PC-3 (cell line): ENCODE results near the gene NPR3. TPM values are rescaled to one million over a fixed set of nuclear protein-coding genes. Genes with fewer than 3 reads are reported as not detected.

Experiments used
- ATAC-seq: fragments of 200-7000 bp; cut with Tn5 transposase; 2 replicates; pipeline ENCODE4 v1.9.1; 2020; ENCODE audit warnings: mild to moderate bottlenecking, moderate library complexity
- BruUV-seq: library from RNA; stranded (reverse); fragments of 400-500 nt; replicated peaks from 2 replicates; lab custom pipeline; 2021; lab: Mats Ljungman, UMichigan
- CTCF ChIA-PET: fragments of 300-600 bp; sonication (Branson Sonifier 250); formaldehyde crosslinking; loops from one replicate; lab custom pipeline; 2022; ENCODE audit warnings: antibody characterized with exemption; lab: Charles Lee
- POLR2A ChIA-PET: fragments of 300-600 bp; sonication (Branson Sonifier 250); formaldehyde crosslinking; loops from one replicate; lab custom pipeline; 2022; ENCODE audit warnings: antibody characterized with exemption; ENCODE audit not compliant: unreplicated experiment; lab: Charles Lee
- DNase-seq: peaks from one replicate; pipeline ENCODE4 v3.0.0-alpha.2; 2015
- H2AFZ ChIP-seq: fragments of 300-600 bp; sonication (generic); 2 replicates; pipeline ENCODE4 v1.6.0; 2016; ENCODE audit warnings: antibody characterized with exemption, low read length
- H3F3A ChIP-seq: fragments of 300-600 bp; sonication (generic); one replicate; pipeline ENCODE4 v1.6.0; 2017; ENCODE audit warnings: antibody characterized with exemption, low read length, control low read depth, mild to moderate bottlenecking; ENCODE audit not compliant: unreplicated experiment
- H3K27ac ChIP-seq: fragments of 300-600 bp; sonication (generic); 2 replicates; pipeline ENCODE4 v1.5.1; 2016; ENCODE audit warnings: mild to moderate bottlenecking, low read length
- H3K27me3 ChIP-seq: fragments of 300-600 bp; sonication (generic); 2 replicates; pipeline ENCODE4 v1.6.1; 2016; ENCODE audit warnings: low read length, mixed read lengths
- H3K36me3 ChIP-seq: fragments of 300-600 bp; sonication (generic); 2 replicates; pipeline ENCODE4 v1.6.1; 2016; ENCODE audit warnings: low read depth, mixed run types, low read length, mixed read lengths
- H3K4me1 ChIP-seq: fragments of 300-600 bp; sonication (generic); 2 replicates; pipeline ENCODE4 v1.5.1; 2016; ENCODE audit warnings: low read length; ENCODE audit not compliant: insufficient read depth
- H3K4me2 ChIP-seq: fragments of 300-600 bp; sonication (generic); 2 replicates; pipeline ENCODE4 v1.6.0; 2016; ENCODE audit warnings: low read length
- H3K4me3 ChIP-seq: fragments of 300-600 bp; sonication (generic); 2 replicates; pipeline ENCODE4 v1.5.1; 2016; ENCODE audit warnings: mild to moderate bottlenecking, low read length, mixed read lengths
- H3K79me2 ChIP-seq: fragments of 300-600 bp; sonication (generic); 2 replicates; pipeline ENCODE4 v1.6.1; 2017; ENCODE audit warnings: low read length, mixed read lengths
- H3K9ac ChIP-seq: fragments of 300-600 bp; sonication (generic); 2 replicates; pipeline ENCODE4 v1.6.0; 2016; ENCODE audit warnings: mild to moderate bottlenecking, low read length
- H3K9me2 ChIP-seq: fragments of 300-600 bp; sonication (generic); replicated peaks from 2 replicates; pipeline ENCODE4 v1.6.1; 2016; ENCODE audit warnings: mixed run types, low read length, mixed read lengths
- H3K9me3 ChIP-seq: fragments of 300-600 bp; sonication (generic); 2 replicates; pipeline ENCODE4 v1.6.1; 2016; ENCODE audit warnings: low read length, mixed read lengths
- H4K20me1 ChIP-seq: fragments of 300-600 bp; sonication (generic); 2 replicates; pipeline ENCODE4 v1.6.1; 2016; ENCODE audit warnings: low read length, mixed read lengths
- EZH2 ChIP-seq: fragments of 300-600 bp; sonication (generic); IDR thresholded peaks from one replicate; pipeline ENCODE4 v1.6.1; 2017; ENCODE audit warnings: antibody characterized with exemption, mild to moderate bottlenecking, low read length; ENCODE audit not compliant: unreplicated experiment
- EZH2phosphoT487 ChIP-seq: fragments of 300-600 bp; sonication (generic); IDR thresholded peaks from 2 replicates; pipeline ENCODE4 v1.6.1; 2018; ENCODE audit warnings: mild to moderate bottlenecking, antibody characterized with exemption, low read length, borderline replicate concordance
- intact Hi-C: fragments of 100-400 bp; cut with micrococcal nuclease; formaldehyde crosslinking; loops from 2 replicates; pipeline ENCODE4 v1.9.0; 2023
- total RNA-seq: library from RNA; depleted of rRNA; stranded (reverse); fragments of >200 nt; gene quantifications from 2 replicates; pipeline ENCODE4 v1.2.3, GENCODE V29; 2014
- TF ChIP-seq, protein P1 (sequence below): fragments of 300-600 bp; sonication (generic); conservative IDR thresholded peaks from 2 replicates; pipeline ENCODE4 v1.5.1; 2017; ENCODE audit warnings: antibody characterized with exemption, low read depth, mild to moderate bottlenecking, low read length

The NPR3 gene
- total RNA-seq, 1 experiment from 2014 or later, result 3.9 TPM

- Histone ChIP-seq H3K9me3 (no peaks in the 10 kb centered on the region), H3K4me1 (no peaks in the 10 kb centered on the region), H3K4me2 (no peak overlapping the region), H3K27ac (no peak overlapping the region), H3K27me3 (no peaks in the 10 kb centered on the region), H3K36me3 (no peaks in the 10 kb centered on the region), H3K79me2 (no peaks in the 10 kb centered on the region), H3K9ac (no peak overlapping the region), H4K20me1 (no peaks in the 10 kb centered on the region), H3K4me3 (no peak overlapping the region), H3K9me2 (no peaks in the 10 kb centered on the region), H2AFZ (no peak overlapping the region), H3F3A (no peaks in the 10 kb centered on the region)
- BruUV-seq, result no TSS peak
- ChIA-PET CTCF (no interaction called here), POLR2A (no interaction called here)
- no peak for DNase-seq
- no peak for TF ChIP-seq EZH2phosphoT487
- no peak for TF ChIP-seq EZH2
- TF ChIP-seq, protein P1, sequence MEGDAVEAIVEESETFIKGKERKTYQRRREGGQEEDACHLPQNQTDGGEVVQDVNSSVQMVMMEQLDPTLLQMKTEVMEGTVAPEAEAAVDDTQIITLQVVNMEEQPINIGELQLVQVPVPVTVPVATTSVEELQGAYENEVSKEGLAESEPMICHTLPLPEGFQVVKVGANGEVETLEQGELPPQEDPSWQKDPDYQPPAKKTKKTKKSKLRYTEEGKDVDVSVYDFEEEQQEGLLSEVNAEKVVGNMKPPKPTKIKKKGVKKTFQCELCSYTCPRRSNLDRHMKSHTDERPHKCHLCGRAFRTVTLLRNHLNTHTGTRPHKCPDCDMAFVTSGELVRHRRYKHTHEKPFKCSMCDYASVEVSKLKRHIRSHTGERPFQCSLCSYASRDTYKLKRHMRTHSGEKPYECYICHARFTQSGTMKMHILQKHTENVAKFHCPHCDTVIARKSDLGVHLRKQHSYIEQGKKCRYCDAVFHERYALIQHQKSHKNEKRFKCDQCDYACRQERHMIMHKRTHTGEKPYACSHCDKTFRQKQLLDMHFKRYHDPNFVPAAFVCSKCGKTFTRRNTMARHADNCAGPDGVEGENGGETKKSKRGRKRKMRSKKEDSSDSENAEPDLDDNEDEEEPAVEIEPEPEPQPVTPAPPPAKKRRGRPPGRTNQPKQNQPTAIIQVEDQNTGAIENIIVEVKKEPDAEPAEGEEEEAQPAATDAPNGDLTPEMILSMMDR, result no peak
- ATAC-seq, result no peak
- intact Hi-C loops, result no loop called here
Measured at GRCh38 chr5:32827981-32828380, 116.9 kb downstream of the NPR3 start.

- ATAC-seq, result no peak
- DNase-seq, result peak; percentile 16
- Histone ChIP-seq H3K9me2 (no peaks in the 10 kb centered on the region), H4K20me1 (no peaks in the 10 kb centered on the region), H3K4me2 (no peak overlapping the region), H3K27ac (no peak overlapping the region), H3F3A (no peaks in the 10 kb centered on the region), H3K27me3 (no peaks in the 10 kb centered on the region), H3K36me3 (no peaks in the 10 kb centered on the region), H3K79me2 (no peaks in the 10 kb centered on the region), H3K9me3 (no peaks in the 10 kb centered on the region), H3K4me3 (no peak overlapping the region), H3K9ac (no peak overlapping the region), H2AFZ (no peak overlapping the region), H3K4me1 (no peaks in the 10 kb centered on the region)
- ChIA-PET CTCF (no interaction called here), POLR2A (no interaction called here)
- no peak for TF ChIP-seq EZH2
- TF ChIP-seq, protein P1, result no peak
- TF ChIP-seq EZH2phosphoT487, result no peak
- intact Hi-C loops, result no loop called here
- no TSS peak for BruUV-seq
Measured at GRCh38 chr5:32828492-32828891, 117.4 kb downstream of the NPR3 start.

DNA sequence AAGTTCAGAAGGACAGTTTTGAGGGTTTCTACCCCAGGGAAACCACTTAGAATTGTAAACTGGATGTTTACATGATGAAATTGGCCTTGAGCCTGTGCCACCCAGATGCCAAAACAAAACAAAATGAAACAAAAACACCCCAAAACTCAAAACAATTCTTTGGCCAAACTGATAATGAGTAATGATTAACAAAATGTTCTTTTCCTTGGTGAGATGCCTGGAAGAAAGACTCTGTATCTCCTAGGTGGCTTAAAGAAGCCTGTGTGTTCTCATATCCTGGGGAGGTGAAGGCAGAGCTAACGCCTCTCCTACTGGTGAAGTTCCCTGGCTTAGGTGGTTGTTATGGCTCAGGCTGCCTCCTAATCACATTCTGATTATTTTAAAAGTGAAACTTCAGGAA, 120.5 kb downstream of the NPR3 start:
- H3K9me3 ChIP-seq, result no peaks in the 10 kb centered on the region
- no peak overlapping the region for H3K4me3 ChIP-seq
- DNase-seq (no peak), ATAC-seq (no peak)
- H3K9me2 ChIP-seq, result no peaks in the 10 kb centered on the region
- no peak overlapping the region for H3K9ac ChIP-seq
- CTCF ChIA-PET, result no interaction called here
- H3K4me1 ChIP-seq, result no peaks in the 10 kb centered on the region
- H3F3A ChIP-seq, result no peaks in the 10 kb centered on the region
- no peaks in the 10 kb centered on the region for H3K27me3 ChIP-seq
- H4K20me1 ChIP-seq, result no peaks in the 10 kb centered on the region
- H3K79me2 ChIP-seq, result no peaks in the 10 kb centered on the region
- no peak overlapping the region for H3K4me2 ChIP-seq
- intact Hi-C loops, result no loop called here
- no peaks in the 10 kb centered on the region for H3K36me3 ChIP-seq
- BruUV-seq, result no TSS peak
- TF ChIP-seq, protein P1, result no peak
- TF ChIP-seq EZH2 (no peak), EZH2phosphoT487 (no peak)
- H3K27ac ChIP-seq, result no peak overlapping the region
- POLR2A ChIA-PET, result no interaction called here
- H2AFZ ChIP-seq, result no peak overlapping the region
